Inferior parietal cortex (tissue), 1 donor: ENCODE results near the gene ZNF443.
A peak's percentile ranks its signal among the peaks of the same experiment; 100 is the strongest.
"Not testable (repeated sequence)": the region's sequence is repeated elsewhere in the genome, so short reads cannot be mapped to it uniquely, and the experiment has no call there.

Experiments
- DNase-seq: peaks from one replicate; pipeline ENCODE4 v3.0.0-alpha.2; 2016; ENCODE audit errors: extremely low spot score

Gene ZNF443

DNA sequence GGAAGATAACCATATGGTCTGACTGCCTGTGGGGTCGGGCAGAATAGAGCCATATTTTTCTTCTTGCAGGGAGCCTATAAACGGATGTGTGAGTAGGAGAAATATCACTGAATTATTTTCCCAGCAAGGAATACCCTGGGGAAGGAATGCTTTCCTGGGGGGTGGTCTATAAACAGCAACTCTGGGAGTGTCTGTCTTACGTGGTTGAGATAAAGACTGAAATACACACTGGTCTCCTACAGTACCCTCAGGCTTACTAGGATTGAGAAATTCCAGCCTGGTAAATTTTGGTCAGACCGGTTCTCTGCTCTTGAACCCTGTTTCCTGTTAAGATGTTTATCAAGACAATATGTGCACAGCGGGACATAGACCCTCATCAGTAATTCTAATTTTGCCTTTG lies 23.5 kb downstream of the ZNF443 start:
- not testable (repeated sequence) for DNase-seq

DNA sequence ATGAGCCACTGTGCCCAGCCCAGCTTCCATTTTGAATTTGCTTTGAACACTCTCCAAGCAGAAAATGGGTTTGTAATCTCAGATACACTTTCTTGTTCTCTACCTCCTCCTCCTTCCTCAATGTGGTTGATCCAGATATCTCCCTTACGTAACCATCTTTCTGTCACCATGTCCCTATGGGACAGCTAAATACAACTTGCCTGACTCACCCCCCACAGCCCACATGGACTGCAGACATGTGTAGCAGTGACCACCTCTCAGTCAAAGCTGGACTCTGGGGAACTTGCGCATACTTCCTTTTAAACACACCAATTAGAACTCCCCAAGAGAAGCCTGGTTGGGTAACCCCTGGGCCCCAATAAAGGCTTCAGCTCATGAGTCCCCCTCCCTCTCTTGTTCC lies 28.9 kb downstream of the ZNF443 start:
- no peak for DNase-seq

- DNase-seq = peak; percentile 95
Measured at GRCh38 chr19:12400633-12401502, 40.0 kb downstream of the ZNF443 start, which contains the start of gene ZNF799. Gene ZNF799, minus strand, starts transcription at chr19:12401271. Its CDS starts 201 bp downstream, at chr19:12401070.

- peak; percentile 11 for DNase-seq
Measured at GRCh38 chr19:12399901-12400632, 40.8 kb downstream of the ZNF443 start.

DNA sequence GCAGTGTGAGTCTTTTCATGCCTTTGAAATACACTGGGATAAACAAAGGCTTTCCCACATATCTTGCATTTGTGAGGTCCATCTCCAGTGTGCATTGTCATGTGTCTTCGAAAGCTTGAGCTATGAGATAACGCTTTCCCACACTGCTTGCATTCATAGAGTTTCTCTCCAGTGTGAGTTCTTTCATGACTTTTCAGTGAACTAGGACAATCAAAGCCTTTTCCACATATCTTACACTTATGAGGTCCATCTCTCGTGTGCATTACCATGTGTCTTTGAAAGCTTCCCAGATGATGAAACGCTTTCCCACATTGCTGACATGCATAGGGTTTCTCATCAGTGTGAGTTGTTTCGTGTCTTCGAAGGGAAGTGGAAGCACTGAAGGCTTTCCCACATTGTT lies 49.7 kb downstream of the ZNF443 start:
- DNase-seq = not testable (repeated sequence)

GRCh38 chr19:12386365-12386764 lies 54.5 kb downstream of the ZNF443 start:
- not testable (repeated sequence) for DNase-seq

DNA sequence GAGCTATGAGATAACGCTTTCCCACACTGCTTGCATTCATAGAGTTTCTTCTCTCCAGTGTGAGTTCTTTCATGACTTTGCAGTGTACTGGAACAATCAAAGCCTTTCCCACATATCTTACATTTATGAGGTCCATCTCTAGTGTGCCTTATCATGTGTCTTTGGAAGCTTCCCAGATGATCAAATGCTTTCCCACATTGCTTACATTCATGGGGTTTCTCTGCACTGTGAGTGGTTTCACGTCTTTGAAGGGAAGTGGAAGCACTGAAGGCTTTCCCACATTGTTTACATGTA lies 60.4 kb downstream of the ZNF443 start:
- DNase-seq = no peak

DNA sequence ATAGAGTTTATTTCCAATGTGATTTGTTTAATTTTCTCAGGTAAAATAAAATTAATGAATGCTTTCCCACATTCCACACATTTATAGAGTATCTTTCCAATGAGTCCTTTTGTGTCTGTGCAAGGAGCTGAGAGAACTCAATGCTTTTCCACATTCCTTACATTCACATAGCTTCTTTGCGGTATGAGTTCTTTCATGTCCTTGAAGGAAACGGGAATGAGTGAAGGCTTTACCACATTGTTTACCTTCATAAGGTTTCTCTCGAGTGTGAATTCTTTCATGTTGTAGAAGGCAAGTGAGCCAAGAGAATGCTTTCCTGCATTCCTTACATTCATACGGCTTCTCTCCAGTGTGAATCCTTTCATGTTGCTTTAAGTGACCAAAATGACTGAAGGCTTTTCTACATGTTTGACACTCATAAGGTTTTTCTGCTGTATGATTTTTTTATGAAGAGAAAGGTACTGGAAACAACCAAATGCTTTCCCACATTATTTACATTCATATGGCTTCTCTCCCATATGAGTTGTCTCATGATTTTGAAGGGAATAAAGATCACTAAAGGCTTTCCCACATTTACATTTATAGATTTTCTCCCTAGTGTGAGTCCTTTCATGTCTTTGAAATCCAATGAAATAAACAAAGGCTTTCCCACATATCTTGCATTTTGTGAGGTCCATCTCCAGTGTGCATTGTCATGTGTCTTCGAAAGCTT lies 60.9 kb downstream of the ZNF443 start:
- DNase-seq = no peak
